BLaER1 (cell line): ENCODE data around the gene DCDC2.
"Not testable (repeated sequence)": the region's sequence is repeated elsewhere in the genome, so short reads cannot be mapped to it uniquely, and the experiment has no call there.

Experiments
- H3K27ac ChIP-seq: shearing (Covaris generic); formaldehyde crosslinking; 2 replicates; pipeline ENCODE4 v1.8.1; 2022
- H3K27me3 ChIP-seq: shearing (Covaris generic); formaldehyde crosslinking; 2 replicates; pipeline ENCODE4 v1.8.1; 2022
- H3K36me3 ChIP-seq: shearing (Covaris generic); formaldehyde crosslinking; 2 replicates; pipeline ENCODE4 v1.8.1; 2022
- H3K4me1 ChIP-seq: shearing (Covaris generic); formaldehyde crosslinking; 2 replicates; pipeline ENCODE4 v1.8.1; 2022
- H3K4me2 ChIP-seq: shearing (Covaris generic); formaldehyde crosslinking; 2 replicates; pipeline ENCODE4 v1.8.1; 2022
- H3K4me3 ChIP-seq: shearing (Covaris generic); formaldehyde crosslinking; 2 replicates; pipeline ENCODE4 v1.8.1; 2022
- H3K9ac ChIP-seq: shearing (Covaris generic); formaldehyde crosslinking; 2 replicates; pipeline ENCODE4 v1.8.1; 2022
- H3K9me3 ChIP-seq: shearing (Covaris generic); formaldehyde crosslinking; 2 replicates; pipeline ENCODE4 v1.8.1; 2022
- H4K20me1 ChIP-seq: shearing (Covaris generic); formaldehyde crosslinking; 2 replicates; pipeline ENCODE4 v1.8.1; 2022
- Cebpa-rat ChIP-seq: shearing (Covaris generic); IDR thresholded peaks from 2 replicates; pipeline ENCODE4 v1.8.1; 2022

The DCDC2 gene

GRCh38 chr6:24394780-24395437 is 37.0 kb upstream of the DCDC2 start:
- H3K4me2 ChIP-seq, result no peak overlapping the region
- no peak overlapping the region for H3K27ac ChIP-seq

GRCh38 chr6:24394061-24394779 is 36.4 kb upstream of the DCDC2 start:
- TF ChIP-seq Cebpa-rat, result no peak
- no peak overlapping the region for H3K27ac ChIP-seq
- H3K4me3 ChIP-seq, result no peak overlapping the region

More at GRCh38 chr6:24394780-24395437, 37.0 kb upstream of the DCDC2 start:
- no peaks in the 10 kb centered on the region for H3K36me3 ChIP-seq
- no peak overlapping the region for H3K4me3 ChIP-seq
- no peaks in the 10 kb centered on the region; the same call in 1 of the 2 replicates for H4K20me1 ChIP-seq
- no peak overlapping the region for H3K9ac ChIP-seq
- H3K4me1 ChIP-seq, result peaks cover 16% of the 10 kb centered on the region
- H3K27me3 ChIP-seq, result peaks cover 14% of the 10 kb centered on the region
- H3K9me3 ChIP-seq, result peaks cover 20% of the 10 kb centered on the region
- TF ChIP-seq Cebpa-rat, result no peak

GRCh38 chr6:24391756-24392405 is 34.0 kb upstream of the DCDC2 start:
- no peak overlapping the region for H3K27ac ChIP-seq
- peak overlapping the region; percentile 57 for H3K4me2 ChIP-seq
- H3K36me3 ChIP-seq, result no peaks in the 10 kb centered on the region

More at GRCh38 chr6:24394061-24394779, 36.4 kb upstream of the DCDC2 start:
- peaks cover 20% of the 10 kb centered on the region for H3K9me3 ChIP-seq
- no peak overlapping the region for H3K4me2 ChIP-seq
- H3K36me3 ChIP-seq, result no peaks in the 10 kb centered on the region
- H3K9ac ChIP-seq, result no peak overlapping the region
- H3K27me3 ChIP-seq, result peaks cover 7% of the 10 kb centered on the region; the same call in 1 of the 2 replicates
- H4K20me1 ChIP-seq, result no peaks in the 10 kb centered on the region; the same call in 1 of the 2 replicates
- H3K4me1 ChIP-seq, result peaks cover 16% of the 10 kb centered on the region

GRCh38 chr6:24391208-24391607 is 33.3 kb upstream of the DCDC2 start:
- TF ChIP-seq Cebpa-rat, result no peak
- Histone ChIP-seq H4K20me1 (no peaks in the 10 kb centered on the region; the same call in 1 of the 2 replicates), H3K4me2 (peak overlapping the region; percentile 57), H3K27me3 (peaks cover 7% of the 10 kb centered on the region; the same call in 1 of the 2 replicates), H3K9me3 (peaks cover 9% of the 10 kb centered on the region), H3K4me1 (peaks cover 16% of the 10 kb centered on the region), H3K9ac (no peak overlapping the region), H3K4me3 (no peak overlapping the region), H3K36me3 (no peaks in the 10 kb centered on the region), H3K27ac (no peak overlapping the region)

More at GRCh38 chr6:24391756-24392405, 34.0 kb upstream of the DCDC2 start:
- no peak for TF ChIP-seq Cebpa-rat
- Histone ChIP-seq H3K9me3 (peaks cover 16% of the 10 kb centered on the region), H4K20me1 (no peaks in the 10 kb centered on the region; the same call in 1 of the 2 replicates), H3K4me3 (no peak overlapping the region), H3K4me1 (peaks cover 16% of the 10 kb centered on the region), H3K27me3 (peaks cover 7% of the 10 kb centered on the region; the same call in 1 of the 2 replicates), H3K9ac (no peak overlapping the region)

- no peak overlapping the region for H3K4me2 ChIP-seq
- H3K9ac ChIP-seq, result no peak overlapping the region
- H3K36me3 ChIP-seq, result no peaks in the 10 kb centered on the region
- H4K20me1 ChIP-seq, result no peaks in the 10 kb centered on the region; the same call in 1 of the 2 replicates
- TF ChIP-seq Cebpa-rat, result no peak
- H3K27me3 ChIP-seq, result peaks cover 1% of the 10 kb centered on the region; the same call in 1 of the 2 replicates
- peaks cover 16% of the 10 kb centered on the region for H3K4me1 ChIP-seq
- no peaks in the 10 kb centered on the region for H3K9me3 ChIP-seq
- no peak overlapping the region for H3K27ac ChIP-seq
- H3K4me3 ChIP-seq, result no peak overlapping the region
Measured at GRCh38 chr6:24387818-24388217, 30.0 kb upstream of the DCDC2 start.

GRCh38 chr6:24385536-24386269 is 27.8 kb upstream of the DCDC2 start:
- Histone ChIP-seq H3K36me3 (no peaks in the 10 kb centered on the region), H4K20me1 (no peaks in the 10 kb centered on the region), H3K4me3 (no peak overlapping the region), H3K9ac (no peak overlapping the region), H3K27me3 (no peaks in the 10 kb centered on the region), H3K4me1 (peaks cover 6% of the 10 kb centered on the region; the same call in 1 of the 2 replicates), H3K27ac (no peak overlapping the region), H3K4me2 (no peak overlapping the region), H3K9me3 (no peaks in the 10 kb centered on the region)
- TF ChIP-seq Cebpa-rat, result no peak

GRCh38 chr6:24384369-24385130 is 26.7 kb upstream of the DCDC2 start:
- H3K4me3 ChIP-seq, H3K27ac ChIP-seq, H3K36me3 ChIP-seq, H3K27me3 ChIP-seq, H3K4me2 ChIP-seq, H3K9ac ChIP-seq, H4K20me1 ChIP-seq, H3K9me3 ChIP-seq, H3K4me1 ChIP-seq: not testable (repeated sequence)

GRCh38 chr6:24382891-24383494 is 25.1 kb upstream of the DCDC2 start:
- H3K4me2 ChIP-seq, H3K9ac ChIP-seq, H4K20me1 ChIP-seq, H3K27ac ChIP-seq, H3K36me3 ChIP-seq, H3K4me1 ChIP-seq, H3K27me3 ChIP-seq, H3K4me3 ChIP-seq, H3K9me3 ChIP-seq: not testable (repeated sequence)

GRCh38 chr6:24382220-24382540 is 24.3 kb upstream of the DCDC2 start:
- H3K4me3 ChIP-seq, result no peak overlapping the region
- H3K4me1 ChIP-seq, result peaks cover 6% of the 10 kb centered on the region; the same call in 1 of the 2 replicates
- no peaks in the 10 kb centered on the region for H3K27me3 ChIP-seq
- H3K9me3 ChIP-seq, result no peaks in the 10 kb centered on the region
- no peak overlapping the region for H3K9ac ChIP-seq
- no peak for TF ChIP-seq Cebpa-rat
- H3K4me2 ChIP-seq, result no peak overlapping the region
- H4K20me1 ChIP-seq, result no peaks in the 10 kb centered on the region
- H3K36me3 ChIP-seq, result no peaks in the 10 kb centered on the region
- no peak overlapping the region for H3K27ac ChIP-seq
